ENCODE measurements around the gene ZNF107. TPM values are rescaled to one million over a fixed set of nuclear protein-coding genes. Genes with fewer than 3 reads are reported as not detected.

ZNF107 gene
- total and polyA plus RNA-seq, 2 of the 13 experiments (the other 11 are each of a cell fraction or from before 2014, with no cell fraction given) = 2.5 to 5.4 TPM

DNA sequence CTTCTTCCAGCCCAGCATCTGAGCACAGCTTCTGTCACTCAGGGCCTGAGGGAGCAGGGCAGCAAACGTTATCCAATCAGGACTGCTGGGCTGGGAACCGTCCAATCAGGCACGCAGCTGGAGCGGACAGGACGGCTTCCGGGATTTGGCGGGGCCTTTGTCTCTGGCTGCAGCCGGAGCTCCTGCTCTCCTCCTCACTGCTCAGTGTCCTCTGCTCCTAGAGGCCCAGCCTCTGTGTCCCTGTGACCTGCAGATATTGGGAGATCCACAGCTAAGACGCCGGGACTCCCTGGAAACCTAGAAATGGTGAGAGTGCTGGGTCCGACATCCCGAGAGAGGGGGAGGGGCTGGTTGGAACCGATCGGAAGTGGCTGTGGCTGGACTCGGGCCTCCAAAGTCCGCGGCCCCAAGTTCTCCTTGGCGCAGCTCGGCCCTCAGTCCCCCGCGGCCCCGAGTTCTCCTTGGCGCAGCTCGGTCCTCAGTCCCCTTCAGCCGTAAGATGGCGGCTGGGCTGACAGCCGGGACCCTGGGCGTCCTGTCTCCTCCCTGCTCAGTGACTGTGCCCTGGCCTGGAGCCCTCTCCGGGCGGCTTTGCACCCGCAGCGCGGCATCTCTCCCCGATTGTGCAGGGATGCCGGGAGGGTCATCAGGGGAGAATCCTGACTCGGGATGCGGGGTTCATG lies at the start of gene ZNF107 (continued):
- TF ChIP-seq, protein P1, sequence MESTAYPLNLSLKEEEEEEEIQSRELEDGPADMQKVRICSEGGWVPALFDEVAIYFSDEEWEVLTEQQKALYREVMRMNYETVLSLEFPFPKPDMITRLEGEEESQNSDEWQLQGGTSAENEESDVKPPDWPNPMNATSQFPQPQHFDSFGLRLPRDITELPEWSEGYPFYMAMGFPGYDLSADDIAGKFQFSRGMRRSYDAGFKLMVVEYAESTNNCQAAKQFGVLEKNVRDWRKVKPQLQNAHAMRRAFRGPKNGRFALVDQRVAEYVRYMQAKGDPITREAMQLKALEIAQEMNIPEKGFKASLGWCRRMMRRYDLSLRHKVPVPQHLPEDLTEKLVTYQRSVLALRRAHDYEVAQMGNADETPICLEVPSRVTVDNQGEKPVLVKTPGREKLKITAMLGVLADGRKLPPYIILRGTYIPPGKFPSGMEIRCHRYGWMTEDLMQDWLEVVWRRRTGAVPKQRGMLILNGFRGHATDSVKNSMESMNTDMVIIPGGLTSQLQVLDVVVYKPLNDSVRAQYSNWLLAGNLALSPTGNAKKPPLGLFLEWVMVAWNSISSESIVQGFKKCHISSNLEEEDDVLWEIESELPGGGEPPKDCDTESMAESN (CRISPR knock-in tag; conservative IDR thresholded peaks at IDR 0.05) = no peak
- TF ChIP-seq HOXA5 (CRISPR knock-in tag; IDR thresholded peaks at IDR 0.05) (no peak), MTF1 (CRISPR knock-in tag; IDR thresholded peaks at IDR 0.05) (no peak), ZNF484 (CRISPR knock-in tag; IDR thresholded peaks at IDR 0.05; ENCODE audit: borderline replicate concordance, low read depth) (no peak), CBX5 (CRISPR knock-in tag; IDR thresholded peaks at IDR 0.05; ENCODE audit: borderline replicate concordance) (no peak), MLLT10 (CRISPR knock-in tag; IDR thresholded peaks at IDR 0.05) (no peak), ZNF841 (CRISPR knock-in tag; IDR thresholded peaks at IDR 0.05; ENCODE audit: borderline replicate concordance) (no peak), ZNF331 (CRISPR knock-in tag; IDR thresholded peaks at IDR 0.05) (no peak), ETV5 (CRISPR knock-in tag; IDR thresholded peaks at IDR 0.05; ENCODE audit: borderline replicate concordance) (0 out of 2 replicates have a peak, but pooled peaks have one; percentile 49), ZNF329 (CRISPR knock-in tag; IDR thresholded peaks at IDR 0.05; ENCODE audit: low read depth) (no peak), NFYB (CRISPR knock-in tag; IDR thresholded peaks at IDR 0.05) (peak; percentile 92), NRL (CRISPR knock-in tag; IDR thresholded peaks at IDR 0.05; ENCODE audit: borderline replicate concordance) (no peak; the same call in none of the 2 replicates)
- TF ChIP-seq, protein P2, sequence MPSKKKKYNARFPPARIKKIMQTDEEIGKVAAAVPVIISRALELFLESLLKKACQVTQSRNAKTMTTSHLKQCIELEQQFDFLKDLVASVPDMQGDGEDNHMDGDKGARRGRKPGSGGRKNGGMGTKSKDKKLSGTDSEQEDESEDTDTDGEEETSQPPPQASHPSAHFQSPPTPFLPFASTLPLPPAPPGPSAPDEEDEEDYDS (CRISPR knock-in tag; IDR thresholded peaks at IDR 0.05) = peak; percentile 55
- TF ChIP-seq, protein P3, sequence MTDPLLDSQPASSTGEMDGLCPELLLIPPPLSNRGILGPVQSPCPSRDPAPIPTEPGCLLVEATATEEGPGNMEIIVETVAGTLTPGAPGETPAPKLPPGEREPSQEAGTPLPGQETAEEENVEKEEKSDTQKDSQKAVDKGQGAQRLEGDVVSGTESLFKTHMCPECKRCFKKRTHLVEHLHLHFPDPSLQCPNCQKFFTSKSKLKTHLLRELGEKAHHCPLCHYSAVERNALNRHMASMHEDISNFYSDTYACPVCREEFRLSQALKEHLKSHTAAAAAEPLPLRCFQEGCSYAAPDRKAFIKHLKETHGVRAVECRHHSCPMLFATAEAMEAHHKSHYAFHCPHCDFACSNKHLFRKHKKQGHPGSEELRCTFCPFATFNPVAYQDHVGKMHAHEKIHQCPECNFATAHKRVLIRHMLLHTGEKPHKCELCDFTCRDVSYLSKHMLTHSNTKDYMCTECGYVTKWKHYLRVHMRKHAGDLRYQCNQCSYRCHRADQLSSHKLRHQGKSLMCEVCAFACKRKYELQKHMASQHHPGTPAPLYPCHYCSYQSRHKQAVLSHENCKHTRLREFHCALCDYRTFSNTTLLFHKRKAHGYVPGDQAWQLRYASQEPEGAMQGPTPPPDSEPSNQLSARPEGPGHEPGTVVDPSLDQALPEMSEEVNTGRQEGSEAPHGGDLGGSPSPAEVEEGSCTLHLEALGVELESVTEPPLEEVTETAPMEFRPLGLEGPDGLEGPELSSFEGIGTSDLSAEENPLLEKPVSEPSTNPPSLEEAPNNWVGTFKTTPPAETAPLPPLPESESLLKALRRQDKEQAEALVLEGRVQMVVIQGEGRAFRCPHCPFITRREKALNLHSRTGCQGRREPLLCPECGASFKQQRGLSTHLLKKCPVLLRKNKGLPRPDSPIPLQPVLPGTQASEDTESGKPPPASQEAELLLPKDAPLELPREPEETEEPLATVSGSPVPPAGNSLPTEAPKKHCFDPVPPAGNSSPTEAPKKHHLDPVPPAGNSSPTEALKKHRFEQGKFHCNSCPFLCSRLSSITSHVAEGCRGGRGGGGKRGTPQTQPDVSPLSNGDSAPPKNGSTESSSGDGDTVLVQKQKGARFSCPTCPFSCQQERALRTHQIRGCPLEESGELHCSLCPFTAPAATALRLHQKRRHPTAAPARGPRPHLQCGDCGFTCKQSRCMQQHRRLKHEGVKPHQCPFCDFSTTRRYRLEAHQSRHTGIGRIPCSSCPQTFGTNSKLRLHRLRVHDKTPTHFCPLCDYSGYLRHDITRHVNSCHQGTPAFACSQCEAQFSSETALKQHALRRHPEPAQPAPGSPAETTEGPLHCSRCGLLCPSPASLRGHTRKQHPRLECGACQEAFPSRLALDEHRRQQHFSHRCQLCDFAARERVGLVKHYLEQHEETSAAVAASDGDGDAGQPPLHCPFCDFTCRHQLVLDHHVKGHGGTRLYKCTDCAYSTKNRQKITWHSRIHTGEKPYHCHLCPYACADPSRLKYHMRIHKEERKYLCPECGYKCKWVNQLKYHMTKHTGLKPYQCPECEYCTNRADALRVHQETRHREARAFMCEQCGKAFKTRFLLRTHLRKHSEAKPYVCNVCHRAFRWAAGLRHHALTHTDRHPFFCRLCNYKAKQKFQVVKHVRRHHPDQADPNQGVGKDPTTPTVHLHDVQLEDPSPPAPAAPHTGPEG (CRISPR knock-in tag; IDR thresholded peaks at IDR 0.05) = no peak
- TF ChIP-seq, protein P4, sequence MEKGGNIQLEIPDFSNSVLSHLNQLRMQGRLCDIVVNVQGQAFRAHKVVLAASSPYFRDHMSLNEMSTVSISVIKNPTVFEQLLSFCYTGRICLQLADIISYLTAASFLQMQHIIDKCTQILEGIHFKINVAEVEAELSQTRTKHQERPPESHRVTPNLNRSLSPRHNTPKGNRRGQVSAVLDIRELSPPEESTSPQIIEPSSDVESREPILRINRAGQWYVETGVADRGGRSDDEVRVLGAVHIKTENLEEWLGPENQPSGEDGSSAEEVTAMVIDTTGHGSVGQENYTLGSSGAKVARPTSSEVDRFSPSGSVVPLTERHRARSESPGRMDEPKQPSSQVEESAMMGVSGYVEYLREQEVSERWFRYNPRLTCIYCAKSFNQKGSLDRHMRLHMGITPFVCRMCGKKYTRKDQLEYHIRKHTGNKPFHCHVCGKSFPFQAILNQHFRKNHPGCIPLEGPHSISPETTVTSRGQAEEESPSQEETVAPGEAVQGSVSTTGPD (CRISPR knock-in tag; IDR thresholded peaks at IDR 0.05) = no peak
- TF ChIP-seq, protein P5, sequence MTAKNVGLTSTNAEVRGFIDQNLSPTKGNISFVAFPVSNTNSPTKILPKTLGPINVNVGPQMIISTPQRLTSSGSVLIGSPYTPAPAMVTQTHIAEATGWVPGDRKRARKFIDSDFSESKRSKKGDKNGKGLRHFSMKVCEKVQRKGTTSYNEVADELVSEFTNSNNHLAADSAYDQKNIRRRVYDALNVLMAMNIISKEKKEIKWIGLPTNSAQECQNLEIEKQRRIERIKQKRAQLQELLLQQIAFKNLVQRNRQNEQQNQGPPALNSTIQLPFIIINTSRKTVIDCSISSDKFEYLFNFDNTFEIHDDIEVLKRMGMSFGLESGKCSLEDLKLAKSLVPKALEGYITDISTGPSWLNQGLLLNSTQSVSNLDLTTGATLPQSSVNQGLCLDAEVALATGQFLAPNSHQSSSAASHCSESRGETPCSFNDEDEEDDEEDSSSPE (CRISPR knock-in tag; IDR thresholded peaks at IDR 0.05) = peak; percentile 93
- TF ChIP-seq, protein P6, sequence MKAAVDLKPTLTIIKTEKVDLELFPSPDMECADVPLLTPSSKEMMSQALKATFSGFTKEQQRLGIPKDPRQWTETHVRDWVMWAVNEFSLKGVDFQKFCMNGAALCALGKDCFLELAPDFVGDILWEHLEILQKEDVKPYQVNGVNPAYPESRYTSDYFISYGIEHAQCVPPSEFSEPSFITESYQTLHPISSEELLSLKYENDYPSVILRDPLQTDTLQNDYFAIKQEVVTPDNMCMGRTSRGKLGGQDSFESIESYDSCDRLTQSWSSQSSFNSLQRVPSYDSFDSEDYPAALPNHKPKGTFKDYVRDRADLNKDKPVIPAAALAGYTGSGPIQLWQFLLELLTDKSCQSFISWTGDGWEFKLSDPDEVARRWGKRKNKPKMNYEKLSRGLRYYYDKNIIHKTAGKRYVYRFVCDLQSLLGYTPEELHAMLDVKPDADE (CRISPR knock-in tag; IDR thresholded peaks at IDR 0.05) = no peak
